Suprapubic skin (tissue), 3 donors: Measurements from ENCODE around the gene MYOM1.

Source experiments
- POLR2A ChIP-seq, 2 donors: fragments of 450-650 bp; IDR thresholded peaks; one replicate each; pipeline ENCODE4 v1.6.1; 2017; ENCODE audit warnings: antibody characterized with exemption in 2 of 2, mild to moderate bottlenecking in 2 of 2, moderate library complexity in 2 of 2
- TF ChIP-seq, protein P1 (sequence below), 2 donors: fragments of 200-600 bp in 1 of 2; fragments of 450-650 bp in 1 of 2; sonication (generic) in 1 of 2; IDR thresholded peaks; one replicate each; pipeline ENCODE4 v1.5.1; 2016 to 2019; ENCODE audit warnings: antibody characterized with exemption in 2 of 2, mild to moderate bottlenecking in 1 of 2, moderate library complexity in 1 of 2

- no peak for TF ChIP-seq POLR2A (IDR thresholded peaks at IDR 0.05)
- TF ChIP-seq, protein P1, sequence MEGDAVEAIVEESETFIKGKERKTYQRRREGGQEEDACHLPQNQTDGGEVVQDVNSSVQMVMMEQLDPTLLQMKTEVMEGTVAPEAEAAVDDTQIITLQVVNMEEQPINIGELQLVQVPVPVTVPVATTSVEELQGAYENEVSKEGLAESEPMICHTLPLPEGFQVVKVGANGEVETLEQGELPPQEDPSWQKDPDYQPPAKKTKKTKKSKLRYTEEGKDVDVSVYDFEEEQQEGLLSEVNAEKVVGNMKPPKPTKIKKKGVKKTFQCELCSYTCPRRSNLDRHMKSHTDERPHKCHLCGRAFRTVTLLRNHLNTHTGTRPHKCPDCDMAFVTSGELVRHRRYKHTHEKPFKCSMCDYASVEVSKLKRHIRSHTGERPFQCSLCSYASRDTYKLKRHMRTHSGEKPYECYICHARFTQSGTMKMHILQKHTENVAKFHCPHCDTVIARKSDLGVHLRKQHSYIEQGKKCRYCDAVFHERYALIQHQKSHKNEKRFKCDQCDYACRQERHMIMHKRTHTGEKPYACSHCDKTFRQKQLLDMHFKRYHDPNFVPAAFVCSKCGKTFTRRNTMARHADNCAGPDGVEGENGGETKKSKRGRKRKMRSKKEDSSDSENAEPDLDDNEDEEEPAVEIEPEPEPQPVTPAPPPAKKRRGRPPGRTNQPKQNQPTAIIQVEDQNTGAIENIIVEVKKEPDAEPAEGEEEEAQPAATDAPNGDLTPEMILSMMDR (IDR thresholded peaks at IDR 0.05), result no peak
Measured at GRCh38 chr18:3061581-3062312, 158.0 kb downstream of the MYOM1 start.
